Neuronal stem cell (in vitro differentiated cells): Measurements from ENCODE around the gene PPIE.
"Not testable (repeated sequence)": the region's sequence is repeated elsewhere in the genome, so short reads cannot be mapped to it uniquely, and the experiment has no call there.

Experiments
- DNase-seq: peaks from one replicate; pipeline ENCODE4 v3.0.0-alpha.2; 2013; ENCODE audit warnings: low spot score
- H2AFZ ChIP-seq: one replicate; pipeline ENCODE4 v1.6.1; 2013; ENCODE audit warnings: mild to moderate bottlenecking, low read length, inconsistent platforms
- H2AK5ac ChIP-seq: 2 replicates; pipeline ENCODE4 v1.6.1; 2013; ENCODE audit warnings: low read depth, mild to moderate bottlenecking, inconsistent platforms, low read length, moderate library complexity, mixed read lengths
- H2BK120ac ChIP-seq: 2 replicates; pipeline ENCODE4 v1.6.1; 2013; ENCODE audit warnings: low read depth, mild to moderate bottlenecking, inconsistent platforms, low read length, moderate library complexity, mixed read lengths
- H2BK12ac ChIP-seq: one replicate; pipeline ENCODE4 v1.6.1; 2013; ENCODE audit warnings: low read length, inconsistent platforms
- H2BK15ac ChIP-seq: 2 replicates; pipeline ENCODE4 v1.6.1; 2013; ENCODE audit warnings: mild to moderate bottlenecking, low read length, inconsistent platforms, mixed read lengths
- H2BK5ac ChIP-seq: one replicate; pipeline ENCODE4 v1.6.1; 2013; ENCODE audit warnings: inconsistent platforms, mild to moderate bottlenecking, low read length, moderate library complexity
- H3K14ac ChIP-seq: one replicate; pipeline ENCODE4 v1.6.1; 2013; ENCODE audit warnings: low read length, inconsistent platforms
- H3K18ac ChIP-seq: 2 replicates; pipeline ENCODE4 v1.6.1; 2013; ENCODE audit warnings: low read length, inconsistent platforms
- H3K23ac ChIP-seq: 2 replicates; pipeline ENCODE4 v1.6.1; 2013; ENCODE audit warnings: low read depth, mild to moderate bottlenecking, mixed read lengths, low read length, inconsistent platforms; ENCODE audit not compliant: poor library complexity
- H3K27ac ChIP-seq: replicated peaks from 3 replicates; pipeline ENCODE4 v1.5.1; 2013; ENCODE audit warnings: low read length, inconsistent platforms
- H3K27me3 ChIP-seq, 3 experiments: 2 replicates each; pipeline ENCODE4 v1.6.1; 2013; ENCODE audit warnings: low read length in 3 of 3, mild to moderate bottlenecking in 2 of 3, inconsistent platforms in 1 of 3, low read depth in 1 of 3, mixed read lengths in 1 of 3, moderate library complexity in 1 of 3; ENCODE audit not compliant: control insufficient read depth in 3 of 3, insufficient read depth in 3 of 3
- H3K36me3 ChIP-seq, 2 donors: replicated peaks in 1 of 2; 2 replicates each; pipeline ENCODE4 v1.6.1; 2013; ENCODE audit warnings: low read length in 2 of 2; ENCODE audit not compliant: control insufficient read depth in 2 of 2, insufficient read depth in 2 of 2
- H3K4ac ChIP-seq: 2 replicates; pipeline ENCODE4 v1.6.1; 2013; ENCODE audit warnings: inconsistent platforms, mild to moderate bottlenecking, low read length, moderate library complexity
- H3K4me1 ChIP-seq, 2 donors: 1 replicate in 1 of 2; 2 replicates in 1 of 2; pipeline ENCODE4 v1.6.1; 2013; ENCODE audit warnings: low read length in 2 of 2, low read depth in 1 of 2; ENCODE audit not compliant: control insufficient read depth in 2 of 2, insufficient read depth in 1 of 2
- H3K4me2 ChIP-seq: one replicate; pipeline ENCODE4 v1.6.1; 2013; ENCODE audit warnings: mild to moderate bottlenecking, low read length, inconsistent platforms; ENCODE audit not compliant: insufficient read depth, poor library complexity, severe bottlenecking
- H3K4me3 ChIP-seq, 2 donors: 2 replicates each; pipeline ENCODE4 v1.5.1; 2013; ENCODE audit warnings: low read length in 2 of 2, mild to moderate bottlenecking in 2 of 2, inconsistent platforms in 1 of 2, moderate library complexity in 1 of 2
- H3K79me1 ChIP-seq: one replicate; pipeline ENCODE4 v1.6.1; 2013; ENCODE audit warnings: low read depth, mild to moderate bottlenecking, inconsistent platforms, low read length, moderate library complexity
- H3K9ac ChIP-seq: one replicate; pipeline ENCODE4 v1.6.1; 2013; ENCODE audit warnings: mild to moderate bottlenecking, low read depth, low read length, inconsistent platforms; ENCODE audit not compliant: poor library complexity
- H3K9me3 ChIP-seq, 2 donors: replicated peaks in 1 of 2; 2 replicates each; pipeline versions ENCODE3 to v1.6.1; 2013; ENCODE audit warnings: low read length in 2 of 2, mild to moderate bottlenecking in 2 of 2, inconsistent platforms in 1 of 2, low read depth in 1 of 2, mixed read lengths in 1 of 2, moderate library complexity in 1 of 2; ENCODE audit not compliant: control insufficient read depth in 2 of 2, insufficient read depth in 1 of 2
- H4K8ac ChIP-seq: one replicate; pipeline ENCODE4 v1.6.1; 2013; ENCODE audit warnings: low read depth, mild to moderate bottlenecking, inconsistent platforms, low read length, moderate library complexity
- H4K91ac ChIP-seq: one replicate; pipeline ENCODE4 v1.6.1; 2013; ENCODE audit warnings: low read length, low read depth, mild to moderate bottlenecking, inconsistent platforms; ENCODE audit not compliant: poor library complexity
- WGBS, 2 donors: extraction: QIAGEN DNeasy Blood & Tissue Kit; methylation state at CpG; one replicate each; pipeline ENCODE4 v1.1.7; 2013; ENCODE audit warnings: missing lambda C conversion rate in 2 of 2, mixed read lengths in 1 of 2; ENCODE audit not compliant: insufficient read length in 2 of 2, insufficient replicate concordance in 1 of 2; ENCODE audit errors: extremely low coverage in 2 of 2; 5-methylcytosine and 5-hydroxymethylcytosine counted together

Gene PPIE

GRCh38 chr1:39775141-39775540, 36.5 kb downstream of the PPIE start:
- not testable (repeated sequence) for H3K36me3 ChIP-seq, H3K18ac ChIP-seq, H4K8ac ChIP-seq, H3K9me3 ChIP-seq, H2BK5ac ChIP-seq, H3K4me2 ChIP-seq, H4K91ac ChIP-seq, H2AK5ac ChIP-seq, H2BK15ac ChIP-seq, DNase-seq, H2BK120ac ChIP-seq, H3K4me1 ChIP-seq, H3K23ac ChIP-seq, H3K27ac ChIP-seq, H2BK12ac ChIP-seq, H3K79me1 ChIP-seq, H3K14ac ChIP-seq, H3K4ac ChIP-seq, H3K4me3 ChIP-seq, H2AFZ ChIP-seq
- Histone ChIP-seq H3K9ac (peak overlapping the region; percentile 44), H3K27me3 (peaks cover 0 to 22% (median 4%) of the 10 kb centered on the region in 3 experiments)
- WGBS, 2 donors = no CpG with 5 or more reads among the region's 11 CpGs

GRCh38 chr1:39775676-39776399, 37.2 kb downstream of the PPIE start:
- H2BK15ac ChIP-seq, H3K9ac ChIP-seq, H4K8ac ChIP-seq, H3K4me2 ChIP-seq, H3K4me1 ChIP-seq, H3K4ac ChIP-seq, H3K4me3 ChIP-seq, H3K79me1 ChIP-seq, H2BK12ac ChIP-seq, H3K23ac ChIP-seq, H2AK5ac ChIP-seq, H3K36me3 ChIP-seq, H4K91ac ChIP-seq, DNase-seq, H2BK5ac ChIP-seq, H3K9me3 ChIP-seq, H3K14ac ChIP-seq, H3K18ac ChIP-seq, H3K27ac ChIP-seq, H2BK120ac ChIP-seq, H2AFZ ChIP-seq: not testable (repeated sequence)
- H3K27me3 ChIP-seq = peaks cover 0 to 24% (median 2%) of the 10 kb centered on the region in 3 experiments
- no CpG with 5 or more reads among the region's 20 CpGs for WGBS, 2 donors

GRCh38 chr1:39776400-39776713, 37.7 kb downstream of the PPIE start:
- DNase-seq = no peak
- no peak overlapping the region for H4K91ac ChIP-seq
- H3K18ac ChIP-seq = no peak overlapping the region
- no peak overlapping the region for H2BK15ac ChIP-seq
- no peaks in the 10 kb centered on the region for H3K36me3 ChIP-seq
- H3K4me3 ChIP-seq = no peak overlapping the region
- H3K27ac ChIP-seq = no peak overlapping the region
- no peak overlapping the region for H3K9ac ChIP-seq
- no peaks in the 10 kb centered on the region for H3K4me1 ChIP-seq
- H2AK5ac ChIP-seq = no peak overlapping the region
- H2AFZ ChIP-seq = no peak overlapping the region
- H3K4me2 ChIP-seq = no peak overlapping the region
- H3K14ac ChIP-seq = no peak overlapping the region
- no peak overlapping the region for H2BK12ac ChIP-seq
- H3K27me3 ChIP-seq = peaks cover 0 to 24% (median 0%) of the 10 kb centered on the region in 3 experiments
- no peaks in the 10 kb centered on the region for H3K9me3 ChIP-seq
- H4K8ac ChIP-seq = no peak overlapping the region
- no peak overlapping the region for H2BK120ac ChIP-seq
- no peak overlapping the region for H3K4ac ChIP-seq
- H3K23ac ChIP-seq = no peak overlapping the region
- no CpG with 5 or more reads among the region's 12 CpGs for WGBS, 2 donors
- no peak overlapping the region for H2BK5ac ChIP-seq
- H3K79me1 ChIP-seq = no peaks in the 10 kb centered on the region

- Histone ChIP-seq H2AK5ac (no peak overlapping the region), H3K4me3 (no peak overlapping the region), H3K9ac (no peak overlapping the region), H3K27ac (no peak overlapping the region), H3K4ac (no peak overlapping the region), H3K79me1 (no peaks in the 10 kb centered on the region), H3K9me3 (no peaks in the 10 kb centered on the region), H3K4me1 (no peaks in the 10 kb centered on the region), H3K36me3 (no peaks in the 10 kb centered on the region), H3K4me2 (no peak overlapping the region), H3K23ac (no peak overlapping the region), H2BK5ac (no peak overlapping the region), H2BK120ac (no peak overlapping the region), H4K8ac (no peak overlapping the region), H2AFZ (no peak overlapping the region), H4K91ac (no peak overlapping the region), H3K18ac (no peak overlapping the region), H3K14ac (no peak overlapping the region), H3K27me3 (peaks cover 0 to 24% (median 0%) of the 10 kb centered on the region in 3 experiments), H2BK12ac (no peak overlapping the region), H2BK15ac (no peak overlapping the region)
- no peak for DNase-seq
- no CpG with 5 or more reads among the region's 4 CpGs for WGBS, 2 donors
Observed at GRCh38 chr1:39776886-39777285, 38.2 kb downstream of the PPIE start.
